NCI-H526 treated with DMSO at 0.1 percent for 48 hours (cell line): ENCODE data around the gene OR2M3.
"Not testable (repeated sequence)": the region's sequence is repeated elsewhere in the genome, so short reads cannot be mapped to it uniquely, and the experiment has no call there.

Source experiments
- DNase-seq: peaks from one replicate; lab custom pipeline; 2025; lab: John Stamatoyannopoulos, UW

The OR2M3 gene, protein sequence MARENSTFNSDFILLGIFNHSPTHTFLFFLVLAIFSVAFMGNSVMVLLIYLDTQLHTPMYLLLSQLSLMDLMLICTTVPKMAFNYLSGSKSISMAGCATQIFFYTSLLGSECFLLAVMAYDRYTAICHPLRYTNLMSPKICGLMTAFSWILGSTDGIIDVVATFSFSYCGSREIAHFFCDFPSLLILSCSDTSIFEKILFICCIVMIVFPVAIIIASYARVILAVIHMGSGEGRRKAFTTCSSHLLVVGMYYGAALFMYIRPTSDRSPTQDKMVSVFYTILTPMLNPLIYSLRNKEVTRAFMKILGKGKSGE

DNA sequence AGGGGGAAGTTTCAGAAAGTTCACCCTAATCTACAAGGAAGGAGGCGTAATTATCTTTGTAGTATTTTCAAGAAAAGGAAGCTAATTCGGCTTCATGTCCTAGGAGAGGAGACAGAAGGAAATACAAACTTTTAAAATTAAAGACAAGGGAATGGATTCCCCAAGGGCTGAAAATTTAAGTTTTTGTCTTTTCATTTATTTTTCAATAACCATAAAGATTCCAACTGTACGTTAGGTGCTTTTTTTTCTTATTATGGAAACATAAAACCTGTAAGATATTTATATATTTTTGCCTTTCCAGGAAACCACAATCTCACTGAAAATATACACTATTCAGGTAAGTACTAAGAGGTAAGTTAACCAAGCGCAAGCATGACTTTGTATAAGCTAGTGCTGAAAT lies at the start of gene OR2M3:
TSS of gene OR2M3 (plus strand) at position 301 of the 400 bp plus-strand sequence. CDS start 5,803 bp downstream, outside the sequence.
- no peak for DNase-seq

DNA sequence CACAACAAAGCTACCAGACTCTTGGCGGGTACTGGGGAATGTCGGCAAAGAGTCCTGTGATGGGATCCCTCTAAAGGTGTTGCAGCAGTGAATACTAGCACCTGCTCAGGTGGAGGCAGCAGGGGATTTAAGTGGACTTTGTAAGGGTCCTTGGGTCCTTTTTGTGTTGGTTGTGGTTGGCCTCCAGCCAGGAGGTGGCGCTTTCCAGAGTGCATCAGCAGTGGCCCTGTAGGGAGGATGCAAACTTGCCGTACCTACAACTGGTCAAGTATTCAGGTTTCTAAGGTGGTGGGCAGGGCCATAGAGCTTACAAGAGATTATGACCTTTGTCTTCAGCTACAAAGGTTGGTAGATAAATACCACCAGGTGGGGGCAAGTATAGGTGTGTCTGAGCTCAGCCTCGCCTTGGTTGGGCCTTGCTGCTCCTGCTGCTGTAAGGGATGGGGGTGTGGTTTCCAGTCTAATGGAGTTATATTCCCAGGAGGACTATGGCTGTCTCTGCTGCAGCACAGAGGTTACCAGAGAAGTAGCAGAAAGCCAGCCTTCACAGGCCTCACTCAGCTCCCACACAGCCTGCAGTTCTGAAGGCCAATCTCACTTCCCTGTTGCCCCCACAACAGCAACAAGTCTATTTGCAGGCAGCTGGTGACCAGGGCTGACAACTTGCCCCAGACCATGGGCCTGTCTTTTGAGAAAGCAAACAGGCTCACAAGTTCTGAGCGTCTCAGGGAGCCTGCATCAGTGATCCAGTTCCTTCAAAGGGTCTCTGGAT lies 44.8 kb upstream of the OR2M3 start:
- no peak for DNase-seq

DNA sequence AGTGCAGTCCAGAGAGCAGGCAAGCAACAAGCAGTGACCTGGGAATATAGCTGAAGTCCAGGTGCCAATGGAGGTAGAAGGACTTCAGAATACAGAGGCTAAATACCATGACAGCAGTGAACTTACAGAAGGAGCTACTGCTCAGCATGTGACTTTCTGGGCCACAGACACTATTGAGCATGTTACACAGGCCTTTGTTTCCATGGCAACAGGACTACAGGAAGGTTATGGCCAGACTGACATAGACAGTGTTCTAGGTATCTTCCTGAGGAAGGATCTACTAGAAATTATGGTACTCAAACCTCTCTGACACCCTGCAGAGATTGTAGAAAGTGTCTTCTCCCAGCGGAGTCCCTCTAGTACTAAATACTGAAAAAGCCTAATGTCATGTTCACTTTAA lies 41.1 kb upstream of the OR2M3 start:
- no peak for DNase-seq

DNA sequence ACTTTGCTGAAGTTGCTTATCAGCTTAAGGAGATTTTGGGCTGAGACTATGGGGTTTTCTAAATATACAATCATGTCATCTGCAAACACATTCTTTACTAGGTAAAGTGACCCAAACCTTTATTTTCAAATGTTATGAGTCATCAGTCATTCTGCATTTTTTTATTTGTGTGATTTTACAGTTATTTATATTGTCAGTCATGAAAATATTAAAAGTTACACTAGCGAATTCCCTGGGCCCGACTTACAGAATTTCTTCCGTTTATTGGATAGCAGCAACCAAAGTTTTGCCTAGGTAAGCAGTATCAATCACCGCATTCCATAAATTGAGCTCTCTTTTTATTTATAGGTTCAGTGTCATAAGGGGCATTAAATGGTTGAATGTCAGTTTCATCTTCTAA lies 38.3 kb upstream of the OR2M3 start:
- DNase-seq = no peak

DNA sequence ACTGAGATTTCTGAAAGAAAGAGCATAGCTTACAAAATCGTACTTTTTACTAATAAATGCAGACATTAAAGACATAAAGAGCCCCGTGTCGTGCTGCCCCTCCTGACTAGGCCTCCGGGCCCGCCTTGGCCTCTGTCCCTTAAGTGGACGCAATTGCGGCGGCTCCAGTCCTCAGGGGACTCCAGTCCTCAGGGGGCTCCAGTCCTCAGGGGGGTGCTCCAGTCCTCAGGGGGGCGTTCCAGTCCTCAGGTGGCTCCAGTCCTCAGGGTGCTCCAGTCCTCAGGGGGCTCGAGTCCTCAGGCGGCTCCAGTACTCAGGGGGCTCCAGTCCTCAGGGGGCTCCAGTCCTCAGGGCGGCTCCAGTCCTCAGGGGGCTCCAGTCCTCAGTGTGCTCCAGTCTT lies 33.0 kb upstream of the OR2M3 start:
- DNase-seq = no peak

DNA sequence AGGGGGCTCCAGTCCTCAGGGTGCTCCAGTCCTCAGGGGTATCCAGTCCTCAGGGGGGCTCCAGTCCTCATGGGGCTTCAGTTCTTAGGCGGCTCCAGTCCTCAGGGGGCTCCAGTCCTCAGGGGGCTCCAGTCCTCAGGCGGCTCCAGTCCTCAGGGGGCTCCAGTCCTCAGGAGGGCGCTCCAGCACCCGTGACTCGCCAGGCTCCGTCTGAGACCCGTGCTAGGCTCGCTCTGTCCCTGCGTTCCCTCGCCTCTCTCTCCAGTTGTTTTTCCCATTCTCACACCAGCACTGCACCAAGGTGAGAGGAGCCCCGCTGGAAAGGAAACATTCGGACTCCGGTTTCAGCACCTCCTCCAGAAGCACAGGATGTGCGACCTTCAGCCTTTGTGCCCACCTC lies 31.9 kb upstream of the OR2M3 start:
- DNase-seq = no peak

DNA sequence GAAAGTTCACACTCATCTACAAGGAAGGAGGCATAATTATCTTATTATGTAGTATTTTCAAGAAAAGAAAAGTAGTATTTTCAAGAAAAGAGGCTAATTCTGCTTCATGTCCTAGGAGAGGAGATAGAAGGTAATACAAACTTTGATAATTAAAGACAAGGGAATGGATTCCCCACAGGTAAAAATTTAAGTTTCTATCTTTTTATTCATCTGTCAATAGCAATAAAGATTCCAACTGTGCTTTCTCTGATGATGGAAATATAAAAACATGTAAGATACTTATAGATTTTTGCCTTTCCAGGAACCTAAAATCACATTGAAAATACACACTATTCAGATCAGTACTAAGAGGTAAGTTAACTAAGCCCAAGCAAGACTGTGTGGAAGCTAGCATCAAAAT lies 22.5 kb upstream of the OR2M3 start, which contains the start of gene OR2M2:
TSS of gene OR2M2 (plus strand) at position 301 of the 400 bp plus-strand sequence. CDS start 5,165 bp downstream, outside the sequence.
- DNase-seq = no peak

DNA sequence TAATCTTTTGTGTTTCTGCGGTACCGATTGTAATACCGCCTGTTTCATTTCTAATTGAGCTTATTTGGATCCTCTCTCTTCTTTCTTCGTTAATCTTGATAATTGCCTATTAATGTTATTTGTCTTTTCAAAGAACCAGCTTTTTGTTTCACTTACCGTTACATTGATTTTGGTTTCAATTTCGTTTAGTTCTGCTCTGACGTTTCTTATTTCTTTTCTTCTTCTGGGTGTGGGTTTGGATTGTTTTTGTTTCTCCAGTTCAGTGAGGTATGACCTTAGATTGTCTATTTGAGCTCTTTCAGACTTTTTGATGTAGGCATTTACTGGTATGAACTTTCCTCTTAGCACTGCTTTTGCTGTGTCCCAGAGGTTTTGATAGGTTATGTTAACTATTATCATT lies 13.1 kb upstream of the OR2M3 start:
- DNase-seq = no peak

- DNase-seq = no peak
Observed at GRCh38 chr1:248187363-248187762, 9.7 kb upstream of the OR2M3 start.

GRCh38 chr1:248189026-248189425 lies 8.0 kb upstream of the OR2M3 start:
- DNase-seq = no peak

GRCh38 chr1:248194117-248194516 lies 2.9 kb upstream of the OR2M3 start:
- DNase-seq = no peak

GRCh38 chr1:248215880-248216279 lies 18.8 kb downstream of the OR2M3 start:
- no peak for DNase-seq

DNA sequence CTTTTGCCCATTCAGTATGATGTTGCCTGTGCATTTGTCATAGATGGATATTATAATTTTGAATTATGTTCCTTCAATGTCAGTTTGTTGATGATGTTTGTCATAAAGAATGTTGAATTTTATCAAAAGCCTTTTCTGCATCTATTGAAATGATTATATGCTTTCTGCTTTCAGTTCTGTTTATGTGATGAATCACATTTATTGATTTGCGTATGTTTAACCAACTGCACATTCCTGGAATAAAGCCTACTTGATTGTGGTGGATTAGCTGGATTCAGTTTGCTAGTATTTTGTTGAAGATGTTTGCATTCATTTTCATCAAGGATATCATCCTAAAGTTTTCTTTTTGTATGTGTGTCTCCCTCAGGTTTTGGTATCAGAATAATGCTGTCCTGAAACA lies 28.5 kb downstream of the OR2M3 start:
- DNase-seq = no peak

- DNase-seq = no peak
Observed at GRCh38 chr1:248229360-248229908, 32.4 kb downstream of the OR2M3 start.

GRCh38 chr1:248231117-248231516 lies 34.1 kb downstream of the OR2M3 start, which contains the start of gene OR2M4:
Gene OR2M4 (plus strand): TSS chr1:248231417. CDS start chr1:248238929, 7,512 bp downstream.
- DNase-seq = no peak

DNA sequence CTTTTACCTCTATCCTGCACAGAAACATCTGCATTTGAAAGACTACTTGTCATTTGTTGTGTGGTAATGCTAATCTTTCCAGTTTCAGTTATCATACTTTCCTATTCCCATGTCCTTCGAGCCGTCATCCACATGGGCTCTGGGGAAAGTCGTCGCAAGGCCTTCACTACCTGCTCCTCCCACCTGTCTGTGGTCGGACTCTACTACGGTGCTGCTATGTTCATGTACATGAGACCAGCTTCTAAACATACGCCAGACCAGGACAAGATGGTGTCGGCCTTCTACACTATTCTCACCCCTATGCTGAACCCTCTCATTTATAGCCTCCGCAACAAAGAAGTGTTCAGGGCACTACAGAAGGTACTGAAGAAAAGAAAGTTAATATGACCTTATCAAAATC lies 42.4 kb downstream of the OR2M3 start:
- no peak for DNase-seq

- DNase-seq = peak; percentile 4
Observed at GRCh38 chr1:248243204-248243603, 46.1 kb downstream of the OR2M3 start.

DNA sequence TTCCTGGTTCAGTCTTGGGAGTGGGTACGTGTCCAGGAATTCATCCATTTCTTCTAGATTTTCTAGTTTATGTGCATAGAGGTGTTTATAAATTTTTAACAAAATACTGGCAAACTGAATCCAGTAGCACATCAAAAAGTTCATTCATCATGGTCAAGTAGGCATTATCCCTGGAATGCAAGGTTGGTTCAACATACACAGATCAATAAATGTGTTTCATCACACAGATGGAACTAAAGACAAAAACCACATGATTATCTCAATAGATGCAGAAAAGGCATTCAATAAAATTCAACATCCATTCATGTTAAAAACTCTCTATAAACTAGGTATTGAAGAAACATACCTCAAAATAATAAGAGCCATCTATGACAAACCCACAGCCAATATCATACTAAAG lies 62.2 kb downstream of the OR2M3 start:
- not testable (repeated sequence) for DNase-seq
